HEK293 (cell line): ENCODE results near the gene FXYD5.

Source experiments
- KLF1 ChIP-seq: fragments of 450-650 bp; formaldehyde crosslinking; IDR thresholded peaks from 2 replicates; pipeline ENCODE4 v1.5.1; 2016; ENCODE audit warnings: missing biosample characterization, missing genetic modification characterization
- KLF8 ChIP-seq: fragments of 450-650 bp; formaldehyde crosslinking; IDR thresholded peaks from 2 replicates; pipeline ENCODE4 v1.5.1; 2016; ENCODE audit warnings: missing biosample characterization, missing genetic modification characterization
- MZF1 ChIP-seq: fragments of 450-650 bp; formaldehyde crosslinking; IDR thresholded peaks from 2 replicates; pipeline ENCODE4 v1.5.1; 2017; ENCODE audit warnings: missing biosample characterization, missing genetic modification characterization, borderline replicate concordance
- SP2 ChIP-seq: fragments of 450-650 bp; formaldehyde crosslinking; IDR thresholded peaks from 2 replicates; pipeline ENCODE4 v1.5.1; 2016; ENCODE audit warnings: missing biosample characterization, missing genetic modification characterization
- TRIM28 ChIP-seq: IDR thresholded peaks from 2 replicates; pipeline ENCODE4 v1.6.1; 2011; ENCODE audit warnings: low read length, control low read depth, borderline replicate concordance
- ZBTB8A ChIP-seq: fragments of 450-650 bp; formaldehyde crosslinking; IDR thresholded peaks from 2 replicates; pipeline ENCODE4 v1.5.1; 2016; ENCODE audit warnings: missing biosample characterization, missing genetic modification characterization
- ZIC2 ChIP-seq: fragments of 450-650 bp; formaldehyde crosslinking; IDR thresholded peaks from 2 replicates; pipeline ENCODE4 v1.5.1; 2016; ENCODE audit warnings: missing biosample characterization, missing genetic modification characterization
- ZNF121 ChIP-seq: fragments of 450-650 bp; formaldehyde crosslinking; IDR thresholded peaks from 2 replicates; pipeline ENCODE4 v1.5.1; 2016; ENCODE audit warnings: missing biosample characterization, missing genetic modification characterization
- ZNF146 ChIP-seq: fragments of 450-650 bp; formaldehyde crosslinking; IDR thresholded peaks from 2 replicates; pipeline ENCODE4 v1.5.1; 2016; ENCODE audit warnings: missing biosample characterization, missing genetic modification characterization
- ZNF16 ChIP-seq: fragments of 450-650 bp; formaldehyde crosslinking; IDR thresholded peaks from 2 replicates; pipeline ENCODE4 v1.5.1; 2016; ENCODE audit warnings: low read depth, missing biosample characterization, missing genetic modification characterization
- ZNF416 ChIP-seq: fragments of 450-650 bp; formaldehyde crosslinking; IDR thresholded peaks from 2 replicates; pipeline ENCODE4 v1.5.1; 2016; ENCODE audit warnings: missing biosample characterization, missing genetic modification characterization
- ZNF501 ChIP-seq: fragments of 450-650 bp; formaldehyde crosslinking; IDR thresholded peaks from 2 replicates; pipeline ENCODE4 v1.5.1; 2016; ENCODE audit warnings: missing biosample characterization, missing genetic modification characterization
- ZNF530 ChIP-seq: fragments of 450-650 bp; formaldehyde crosslinking; IDR thresholded peaks from 2 replicates; pipeline ENCODE4 v1.5.1; 2016; ENCODE audit warnings: low read depth, missing biosample characterization, missing genetic modification characterization
- ZNF610 ChIP-seq: fragments of 450-650 bp; formaldehyde crosslinking; IDR thresholded peaks from 2 replicates; pipeline ENCODE4 v1.5.1; 2016; ENCODE audit warnings: missing biosample characterization, missing genetic modification characterization, borderline replicate concordance
- ZNF670 ChIP-seq: fragments of 450-650 bp; formaldehyde crosslinking; IDR thresholded peaks from 2 replicates; pipeline ENCODE4 v1.5.1; 2016; ENCODE audit warnings: missing biosample characterization, missing genetic modification characterization, low read depth
- ZNF76 ChIP-seq: fragments of 450-650 bp; formaldehyde crosslinking; IDR thresholded peaks from 2 replicates; pipeline ENCODE4; 2016; ENCODE audit warnings: low read depth, missing biosample characterization, missing genetic modification characterization, borderline replicate concordance
- ZXDB ChIP-seq: fragments of 450-650 bp; formaldehyde crosslinking; IDR thresholded peaks from 2 replicates; pipeline ENCODE4 v1.5.1; 2016; ENCODE audit warnings: missing biosample characterization, missing genetic modification characterization
- TF ChIP-seq, protein P1 (sequence below): fragments of 450-650 bp; formaldehyde crosslinking; optimal IDR thresholded peaks from 2 replicates; pipeline ENCODE3; 2016; ENCODE audit warnings: missing biosample characterization, mild to moderate bottlenecking, missing genetic modification characterization
- TF ChIP-seq, protein P2 (sequence below): fragments of 450-650 bp; formaldehyde crosslinking; IDR thresholded peaks from 2 replicates; pipeline ENCODE4 v1.5.1; 2016; ENCODE audit warnings: missing biosample characterization, missing genetic modification characterization, low read depth
- TF ChIP-seq, protein P3 (sequence below): fragments of 450-650 bp; formaldehyde crosslinking; IDR thresholded peaks from 2 replicates; pipeline ENCODE4 v1.5.1; 2016; ENCODE audit warnings: missing biosample characterization, missing genetic modification characterization
- TF ChIP-seq, protein P4 (sequence below): fragments of 450-650 bp; formaldehyde crosslinking; IDR thresholded peaks from 2 replicates; pipeline ENCODE4 v1.5.0; 2017; ENCODE audit warnings: missing biosample characterization, missing genetic modification characterization, borderline replicate concordance
- TF ChIP-seq, protein P5 (sequence below): fragments of 450-650 bp; formaldehyde crosslinking; conservative IDR thresholded peaks from 2 replicates; pipeline ENCODE4 v1.5.1; 2016; ENCODE audit warnings: low read depth, missing biosample characterization, missing genetic modification characterization
- TF ChIP-seq, protein P6 (sequence below): fragments of 450-650 bp; formaldehyde crosslinking; IDR thresholded peaks from 2 replicates; pipeline ENCODE4 v1.5.1; 2016; ENCODE audit warnings: missing biosample characterization, missing genetic modification characterization, low read depth
- TF ChIP-seq, protein P7 (sequence below): fragments of 450-650 bp; formaldehyde crosslinking; IDR thresholded peaks from 2 replicates; pipeline ENCODE4 v1.5.1; 2017; ENCODE audit warnings: missing biosample characterization, mild to moderate bottlenecking, missing genetic modification characterization, moderate library complexity

FXYD5 gene

DNA sequence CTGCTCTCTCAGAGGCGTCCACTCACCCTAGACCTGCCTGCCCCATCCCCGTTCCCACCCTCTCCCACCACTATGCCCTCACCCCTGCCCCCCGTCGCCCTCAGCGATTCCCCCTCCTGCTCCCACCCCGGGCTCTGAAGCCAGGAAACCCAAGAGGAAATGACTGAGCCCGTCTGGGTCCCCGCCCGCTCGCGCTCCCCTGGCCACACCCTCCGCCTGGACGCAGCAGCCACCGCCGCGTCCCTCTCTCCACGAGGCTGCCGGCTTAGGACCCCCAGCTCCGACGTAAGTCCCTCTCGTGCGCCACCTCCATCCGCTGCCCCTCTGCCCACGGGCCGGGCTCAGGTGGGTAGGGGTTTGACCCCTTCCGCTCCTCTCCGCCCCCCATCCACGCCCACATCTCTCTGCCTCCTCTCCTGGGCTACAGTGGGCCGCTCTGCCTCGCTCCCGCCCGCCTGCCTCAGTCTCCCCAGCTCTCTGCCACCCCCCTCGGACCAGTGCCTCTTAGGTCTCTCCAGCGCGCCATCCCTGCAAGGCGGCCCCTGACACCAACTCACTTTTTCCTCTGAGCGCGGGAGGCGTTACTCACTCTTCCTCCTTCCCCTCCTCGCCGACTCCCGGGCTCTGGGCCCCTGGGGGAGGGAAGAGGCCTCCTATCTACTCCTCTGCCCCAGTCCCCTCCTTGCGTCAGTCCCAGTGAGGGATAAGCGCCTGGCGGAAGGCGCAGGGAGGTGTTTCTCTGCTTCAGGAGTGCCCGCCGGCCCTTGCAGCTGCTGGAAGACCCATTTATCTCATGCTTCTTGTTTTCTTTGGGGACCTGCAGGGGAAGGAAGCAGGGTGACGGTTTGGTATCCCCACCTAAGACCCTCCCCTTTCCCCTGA is at the start of gene FXYD5 (continued):
- TF ChIP-seq ZNF610 (tag by site-specific recombination) (peak; percentile 69; the same call in 1 of the 2 replicates), ZNF76 (tag by site-specific recombination) (peak; percentile 80), ZNF530 (tag by site-specific recombination) (no peak), ZNF121 (tag by site-specific recombination) (no peak), KLF1 (peak; percentile 98), ZNF670 (no peak), ZNF16 (tag by site-specific recombination) (no peak), ZIC2 (tag by site-specific recombination) (peak; percentile 49; the same call in 1 of the 2 replicates), ZNF501 (tag by site-specific recombination) (peak; percentile 100), ZXDB (tag by site-specific recombination) (peak; percentile 98), SP2 (tag by site-specific recombination) (peak; percentile 91), ZNF416 (tag by site-specific recombination) (no peak; the same call in 1 of the 2 replicates), ZNF146 (tag by site-specific recombination) (peak; percentile 10; the same call in 1 of the 2 replicates), MZF1 (tag by site-specific recombination) (peak; percentile 70; the same call in 1 of the 2 replicates), ZBTB8A (tag by site-specific recombination) (peak; percentile 98), KLF8 (tag by site-specific recombination) (peak; percentile 99), TRIM28 (no peak)
- TF ChIP-seq, protein P1, sequence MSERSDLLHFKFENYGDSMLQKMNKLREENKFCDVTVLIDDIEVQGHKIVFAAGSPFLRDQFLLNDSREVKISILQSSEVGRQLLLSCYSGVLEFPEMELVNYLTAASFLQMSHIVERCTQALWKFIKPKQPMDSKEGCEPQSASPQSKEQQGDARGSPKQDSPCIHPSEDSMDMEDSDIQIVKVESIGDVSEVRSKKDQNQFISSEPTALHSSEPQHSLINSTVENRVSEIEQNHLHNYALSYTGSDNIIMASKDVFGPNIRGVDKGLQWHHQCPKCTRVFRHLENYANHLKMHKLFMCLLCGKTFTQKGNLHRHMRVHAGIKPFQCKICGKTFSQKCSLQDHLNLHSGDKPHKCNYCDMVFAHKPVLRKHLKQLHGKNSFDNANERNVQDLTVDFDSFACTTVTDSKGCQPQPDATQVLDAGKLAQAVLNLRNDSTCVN (tag by site-specific recombination) = peak; percentile 85
- TF ChIP-seq, protein P2, sequence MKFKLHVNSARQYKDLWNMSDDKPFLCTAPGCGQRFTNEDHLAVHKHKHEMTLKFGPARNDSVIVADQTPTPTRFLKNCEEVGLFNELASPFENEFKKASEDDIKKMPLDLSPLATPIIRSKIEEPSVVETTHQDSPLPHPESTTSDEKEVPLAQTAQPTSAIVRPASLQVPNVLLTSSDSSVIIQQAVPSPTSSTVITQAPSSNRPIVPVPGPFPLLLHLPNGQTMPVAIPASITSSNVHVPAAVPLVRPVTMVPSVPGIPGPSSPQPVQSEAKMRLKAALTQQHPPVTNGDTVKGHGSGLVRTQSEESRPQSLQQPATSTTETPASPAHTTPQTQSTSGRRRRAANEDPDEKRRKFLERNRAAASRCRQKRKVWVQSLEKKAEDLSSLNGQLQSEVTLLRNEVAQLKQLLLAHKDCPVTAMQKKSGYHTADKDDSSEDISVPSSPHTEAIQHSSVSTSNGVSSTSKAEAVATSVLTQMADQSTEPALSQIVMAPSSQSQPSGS (tag by site-specific recombination) = no peak
- TF ChIP-seq, protein P3, sequence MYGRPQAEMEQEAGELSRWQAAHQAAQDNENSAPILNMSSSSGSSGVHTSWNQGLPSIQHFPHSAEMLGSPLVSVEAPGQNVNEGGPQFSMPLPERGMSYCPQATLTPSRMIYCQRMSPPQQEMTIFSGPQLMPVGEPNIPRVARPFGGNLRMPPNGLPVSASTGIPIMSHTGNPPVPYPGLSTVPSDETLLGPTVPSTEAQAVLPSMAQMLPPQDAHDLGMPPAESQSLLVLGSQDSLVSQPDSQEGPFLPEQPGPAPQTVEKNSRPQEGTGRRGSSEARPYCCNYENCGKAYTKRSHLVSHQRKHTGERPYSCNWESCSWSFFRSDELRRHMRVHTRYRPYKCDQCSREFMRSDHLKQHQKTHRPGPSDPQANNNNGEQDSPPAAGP = peak; percentile 99
- TF ChIP-seq, protein P4, sequence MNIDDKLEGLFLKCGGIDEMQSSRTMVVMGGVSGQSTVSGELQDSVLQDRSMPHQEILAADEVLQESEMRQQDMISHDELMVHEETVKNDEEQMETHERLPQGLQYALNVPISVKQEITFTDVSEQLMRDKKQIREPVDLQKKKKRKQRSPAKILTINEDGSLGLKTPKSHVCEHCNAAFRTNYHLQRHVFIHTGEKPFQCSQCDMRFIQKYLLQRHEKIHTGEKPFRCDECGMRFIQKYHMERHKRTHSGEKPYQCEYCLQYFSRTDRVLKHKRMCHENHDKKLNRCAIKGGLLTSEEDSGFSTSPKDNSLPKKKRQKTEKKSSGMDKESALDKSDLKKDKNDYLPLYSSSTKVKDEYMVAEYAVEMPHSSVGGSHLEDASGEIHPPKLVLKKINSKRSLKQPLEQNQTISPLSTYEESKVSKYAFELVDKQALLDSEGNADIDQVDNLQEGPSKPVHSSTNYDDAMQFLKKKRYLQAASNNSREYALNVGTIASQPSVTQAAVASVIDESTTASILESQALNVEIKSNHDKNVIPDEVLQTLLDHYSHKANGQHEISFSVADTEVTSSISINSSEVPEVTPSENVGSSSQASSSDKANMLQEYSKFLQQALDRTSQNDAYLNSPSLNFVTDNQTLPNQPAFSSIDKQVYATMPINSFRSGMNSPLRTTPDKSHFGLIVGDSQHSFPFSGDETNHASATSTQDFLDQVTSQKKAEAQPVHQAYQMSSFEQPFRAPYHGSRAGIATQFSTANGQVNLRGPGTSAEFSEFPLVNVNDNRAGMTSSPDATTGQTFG (tag by site-specific recombination) = no peak
- TF ChIP-seq, protein P5, sequence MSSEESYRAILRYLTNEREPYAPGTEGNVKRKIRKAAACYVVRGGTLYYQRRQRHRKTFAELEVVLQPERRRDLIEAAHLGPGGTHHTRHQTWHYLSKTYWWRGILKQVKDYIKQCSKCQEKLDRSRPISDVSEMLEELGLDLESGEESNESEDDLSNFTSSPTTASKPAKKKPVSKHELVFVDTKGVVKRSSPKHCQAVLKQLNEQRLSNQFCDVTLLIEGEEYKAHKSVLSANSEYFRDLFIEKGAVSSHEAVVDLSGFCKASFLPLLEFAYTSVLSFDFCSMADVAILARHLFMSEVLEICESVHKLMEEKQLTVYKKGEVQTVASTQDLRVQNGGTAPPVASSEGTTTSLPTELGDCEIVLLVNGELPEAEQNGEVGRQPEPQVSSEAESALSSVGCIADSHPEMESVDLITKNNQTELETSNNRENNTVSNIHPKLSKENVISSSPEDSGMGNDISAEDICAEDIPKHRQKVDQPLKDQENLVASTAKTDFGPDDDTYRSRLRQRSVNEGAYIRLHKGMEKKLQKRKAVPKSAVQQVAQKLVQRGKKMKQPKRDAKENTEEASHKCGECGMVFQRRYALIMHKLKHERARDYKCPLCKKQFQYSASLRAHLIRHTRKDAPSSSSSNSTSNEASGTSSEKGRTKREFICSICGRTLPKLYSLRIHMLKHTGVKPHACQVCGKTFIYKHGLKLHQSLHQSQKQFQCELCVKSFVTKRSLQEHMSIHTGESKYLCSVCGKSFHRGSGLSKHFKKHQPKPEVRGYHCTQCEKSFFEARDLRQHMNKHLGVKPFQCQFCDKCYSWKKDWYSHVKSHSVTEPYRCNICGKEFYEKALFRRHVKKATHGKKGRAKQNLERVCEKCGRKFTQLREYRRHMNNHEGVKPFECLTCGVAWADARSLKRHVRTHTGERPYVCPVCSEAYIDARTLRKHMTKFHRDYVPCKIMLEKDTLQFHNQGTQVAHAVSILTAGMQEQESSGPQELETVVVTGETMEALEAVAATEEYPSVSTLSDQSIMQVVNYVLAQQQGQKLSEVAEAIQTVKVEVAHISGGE = peak; percentile 70; the same call in 1 of the 2 replicates
- TF ChIP-seq, protein P6, sequence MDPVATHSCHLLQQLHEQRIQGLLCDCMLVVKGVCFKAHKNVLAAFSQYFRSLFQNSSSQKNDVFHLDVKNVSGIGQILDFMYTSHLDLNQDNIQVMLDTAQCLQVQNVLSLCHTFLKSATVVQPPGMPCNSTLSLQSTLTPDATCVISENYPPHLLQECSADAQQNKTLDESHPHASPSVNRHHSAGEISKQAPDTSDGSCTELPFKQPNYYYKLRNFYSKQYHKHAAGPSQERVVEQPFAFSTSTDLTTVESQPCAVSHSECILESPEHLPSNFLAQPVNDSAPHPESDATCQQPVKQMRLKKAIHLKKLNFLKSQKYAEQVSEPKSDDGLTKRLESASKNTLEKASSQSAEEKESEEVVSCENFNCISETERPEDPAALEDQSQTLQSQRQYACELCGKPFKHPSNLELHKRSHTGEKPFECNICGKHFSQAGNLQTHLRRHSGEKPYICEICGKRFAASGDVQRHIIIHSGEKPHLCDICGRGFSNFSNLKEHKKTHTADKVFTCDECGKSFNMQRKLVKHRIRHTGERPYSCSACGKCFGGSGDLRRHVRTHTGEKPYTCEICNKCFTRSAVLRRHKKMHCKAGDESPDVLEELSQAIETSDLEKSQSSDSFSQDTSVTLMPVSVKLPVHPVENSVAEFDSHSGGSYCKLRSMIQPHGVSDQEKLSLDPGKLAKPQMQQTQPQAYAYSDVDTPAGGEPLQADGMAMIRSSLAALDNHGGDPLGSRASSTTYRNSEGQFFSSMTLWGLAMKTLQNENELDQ (tag by site-specific recombination) = no peak
- TF ChIP-seq, protein P7, sequence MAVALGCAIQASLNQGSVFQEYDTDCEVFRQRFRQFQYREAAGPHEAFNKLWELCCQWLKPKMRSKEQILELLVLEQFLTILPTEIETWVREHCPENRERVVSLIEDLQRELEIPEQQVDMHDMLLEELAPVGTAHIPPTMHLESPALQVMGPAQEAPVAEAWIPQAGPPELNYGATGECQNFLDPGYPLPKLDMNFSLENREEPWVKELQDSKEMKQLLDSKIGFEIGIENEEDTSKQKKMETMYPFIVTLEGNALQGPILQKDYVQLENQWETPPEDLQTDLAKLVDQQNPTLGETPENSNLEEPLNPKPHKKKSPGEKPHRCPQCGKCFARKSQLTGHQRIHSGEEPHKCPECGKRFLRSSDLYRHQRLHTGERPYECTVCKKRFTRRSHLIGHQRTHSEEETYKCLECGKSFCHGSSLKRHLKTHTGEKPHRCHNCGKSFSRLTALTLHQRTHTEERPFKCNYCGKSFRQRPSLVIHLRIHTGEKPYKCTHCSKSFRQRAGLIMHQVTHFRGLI (tag by site-specific recombination) = 0 out of 2 replicates have a peak, but pooled peaks have one; percentile 9
